Tibial nerve (tissue), 4 donors: ENCODE results near the gene MXRA8. TPM values are rescaled to one million over a fixed set of nuclear protein-coding genes. Genes with fewer than 3 reads are reported as not detected.
A peak's percentile ranks its signal among the peaks of the same experiment; 100 is the strongest.

Source experiments
- DNase-seq, 2 donors: peaks; one replicate each; pipeline ENCODE4 v3.0.0-alpha.2; 2019; ENCODE audit warnings: low spot score in 2 of 2
- H3K27ac ChIP-seq, 4 donors: fragments of 200-600 bp; sonication (generic) in 3 of 4; one replicate each; pipeline ENCODE4 v1.5.1; 2017 to 2019; ENCODE audit warnings: mild to moderate bottlenecking in 1 of 4
- H3K27me3 ChIP-seq, 2 donors: fragments of 200-600 bp; sonication (generic) in 1 of 2; one replicate each; pipeline versions ENCODE4 v1.5.1 to v1.6.0; 2017 to 2019
- H3K36me3 ChIP-seq, 3 donors: fragments of 200-600 bp; sonication (generic); one replicate each; pipeline ENCODE4 v1.5.1; 2018 to 2019
- H3K4me1 ChIP-seq, 4 donors: fragments of 200-600 bp; sonication (generic) in 3 of 4; one replicate each; pipeline ENCODE4 v1.5.1; 2017 to 2019
- H3K4me3 ChIP-seq, 4 donors: fragments of 200-600 bp; sonication (generic) in 3 of 4; one replicate each; pipeline ENCODE4 v1.5.1; 2017 to 2019; ENCODE audit warnings: mild to moderate bottlenecking in 1 of 4, moderate library complexity in 1 of 4
- H3K9me3 ChIP-seq, 4 donors: fragments of 200-600 bp; sonication (generic) in 3 of 4; one replicate each; pipeline ENCODE4 v1.5.1; 2017 to 2019
- EP300 ChIP-seq, 2 donors: sonication (generic); formaldehyde crosslinking; IDR thresholded peaks; one replicate each; pipeline ENCODE4 v1.6.1; 2017; ENCODE audit warnings: antibody characterized with exemption in 2 of 2, mild to moderate bottlenecking in 1 of 2
- POLR2A ChIP-seq, 2 donors: fragments of 450-650 bp; IDR thresholded peaks; one replicate each; pipeline ENCODE4 v1.6.1; 2017; ENCODE audit warnings: antibody characterized with exemption in 2 of 2, mild to moderate bottlenecking in 2 of 2, moderate library complexity in 2 of 2
- WGBS, 2 donors: methylation state at CpG; one replicate each; pipeline ENCODE4 v1.1.5; 2018; 5-methylcytosine and 5-hydroxymethylcytosine counted together
- total RNA-seq, 4 donors: library from RNA; depleted of rRNA; stranded (reverse); fragments of >200 nt; gene quantifications; one replicate each; pipeline ENCODE4 v1.1.0, GENCODE V29; 2016
- TF ChIP-seq, protein P1 (sequence below), 5 experiments: fragments of 200-600 bp in 3 of 5; fragments of 450-650 bp in 2 of 5; sonication (generic) in 3 of 5; IDR thresholded peaks; one replicate each; pipeline ENCODE4 v1.5.1; 2016 to 2019; ENCODE audit warnings: antibody characterized with exemption in 5 of 5, mild to moderate bottlenecking in 3 of 5, moderate library complexity in 2 of 5

Gene MXRA8
- total RNA-seq, 4 donors from 2014 or later = 351 to 659 (median 448) TPM

DNA sequence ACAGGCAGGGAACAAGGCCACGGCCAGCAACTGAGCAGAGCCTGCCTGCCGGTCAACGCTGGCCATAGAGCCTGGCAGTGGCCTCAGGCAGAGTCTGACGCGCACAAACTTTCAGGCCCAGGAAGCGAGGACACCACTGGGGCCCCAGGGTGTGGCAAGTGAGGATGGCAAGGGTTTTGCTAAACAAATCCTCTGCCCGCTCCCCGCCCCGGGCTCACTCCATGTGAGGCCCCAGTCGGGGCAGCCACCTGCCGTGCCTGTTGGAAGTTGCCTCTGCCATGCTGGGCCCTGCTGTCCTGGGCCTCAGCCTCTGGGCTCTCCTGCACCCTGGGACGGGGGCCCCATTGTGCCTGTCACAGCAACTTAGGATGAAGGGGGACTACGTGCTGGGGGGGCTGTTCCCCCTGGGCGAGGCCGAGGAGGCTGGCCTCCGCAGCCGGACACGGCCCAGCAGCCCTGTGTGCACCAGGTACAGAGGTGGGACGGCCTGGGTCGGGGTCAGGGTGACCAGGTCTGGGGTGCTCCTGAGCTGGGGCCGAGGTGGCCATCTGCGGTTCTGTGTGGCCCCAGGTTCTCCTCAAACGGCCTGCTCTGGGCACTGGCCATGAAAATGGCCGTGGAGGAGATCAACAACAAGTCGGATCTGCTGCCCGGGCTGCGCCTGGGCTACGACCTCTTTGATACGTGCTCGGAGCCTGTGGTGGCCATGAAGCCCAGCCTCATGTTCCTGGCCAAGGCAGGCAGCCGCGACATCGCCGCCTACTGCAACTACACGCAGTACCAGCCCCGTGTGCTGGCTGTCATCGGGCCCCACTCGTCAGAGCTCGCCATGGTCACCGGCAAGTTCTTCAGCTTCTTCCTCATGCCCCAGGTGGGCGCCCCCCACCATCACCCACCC lies 27.0 kb downstream of the MXRA8 start, which contains the start of gene TAS1R3:
Gene TAS1R3 (plus strand): TSS at position 213 of the 898 bp plus-strand sequence. CDS start 66 bp downstream, at position 279.
- Histone ChIP-seq H3K9me3 (no peaks in the 10 kb centered on the region), H3K27ac (peak within 1 kb of the TSS in 3 of 4 donors; percentile 46 to 70 (median 66)), H3K27me3 (no peaks in the 10 kb centered on the region), H3K4me3 (no peak within 1 kb of the TSS), H3K36me3 (peaks cover 0 to 56% (median 7%) of the 10 kb centered on the region in 3 donors), H3K4me1 (peaks cover 0 to 53% (median 22%) of the 10 kb centered on the region in 4 donors)
- WGBS, 2 donors = 55% methylated on average over 30 to 31 of the region's 41 CpGs
- no peak for DNase-seq
- TF ChIP-seq, protein P1, sequence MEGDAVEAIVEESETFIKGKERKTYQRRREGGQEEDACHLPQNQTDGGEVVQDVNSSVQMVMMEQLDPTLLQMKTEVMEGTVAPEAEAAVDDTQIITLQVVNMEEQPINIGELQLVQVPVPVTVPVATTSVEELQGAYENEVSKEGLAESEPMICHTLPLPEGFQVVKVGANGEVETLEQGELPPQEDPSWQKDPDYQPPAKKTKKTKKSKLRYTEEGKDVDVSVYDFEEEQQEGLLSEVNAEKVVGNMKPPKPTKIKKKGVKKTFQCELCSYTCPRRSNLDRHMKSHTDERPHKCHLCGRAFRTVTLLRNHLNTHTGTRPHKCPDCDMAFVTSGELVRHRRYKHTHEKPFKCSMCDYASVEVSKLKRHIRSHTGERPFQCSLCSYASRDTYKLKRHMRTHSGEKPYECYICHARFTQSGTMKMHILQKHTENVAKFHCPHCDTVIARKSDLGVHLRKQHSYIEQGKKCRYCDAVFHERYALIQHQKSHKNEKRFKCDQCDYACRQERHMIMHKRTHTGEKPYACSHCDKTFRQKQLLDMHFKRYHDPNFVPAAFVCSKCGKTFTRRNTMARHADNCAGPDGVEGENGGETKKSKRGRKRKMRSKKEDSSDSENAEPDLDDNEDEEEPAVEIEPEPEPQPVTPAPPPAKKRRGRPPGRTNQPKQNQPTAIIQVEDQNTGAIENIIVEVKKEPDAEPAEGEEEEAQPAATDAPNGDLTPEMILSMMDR (IDR thresholded peaks at IDR 0.05) = no peak
- TF ChIP-seq POLR2A (IDR thresholded peaks at IDR 0.05) = no peak
- TF ChIP-seq EP300 (IDR thresholded peaks at IDR 0.05) = no peak

GRCh38 chr1:1330366-1331067 lies 27.8 kb downstream of the MXRA8 start:
- TF ChIP-seq, protein P1 (IDR thresholded peaks at IDR 0.05) = no peak
- TF ChIP-seq EP300 (IDR thresholded peaks at IDR 0.05) = peak in 1 of 2 donors; percentile 36
- Histone ChIP-seq H3K27ac (peak overlapping the region in 3 of 4 donors; percentile 46 to 70 (median 66)), H3K36me3 (peaks cover 0 to 48% (median 7%) of the 10 kb centered on the region in 3 donors), H3K9me3 (no peaks in the 10 kb centered on the region), H3K4me1 (peaks cover 0 to 61% (median 29%) of the 10 kb centered on the region in 4 donors), H3K4me3 (no peak overlapping the region), H3K27me3 (no peaks in the 10 kb centered on the region)
- WGBS, 2 donors = 43 to 44% methylated on average over 9 to 10 of the region's 15 CpGs
- DNase-seq = no peak

DNA sequence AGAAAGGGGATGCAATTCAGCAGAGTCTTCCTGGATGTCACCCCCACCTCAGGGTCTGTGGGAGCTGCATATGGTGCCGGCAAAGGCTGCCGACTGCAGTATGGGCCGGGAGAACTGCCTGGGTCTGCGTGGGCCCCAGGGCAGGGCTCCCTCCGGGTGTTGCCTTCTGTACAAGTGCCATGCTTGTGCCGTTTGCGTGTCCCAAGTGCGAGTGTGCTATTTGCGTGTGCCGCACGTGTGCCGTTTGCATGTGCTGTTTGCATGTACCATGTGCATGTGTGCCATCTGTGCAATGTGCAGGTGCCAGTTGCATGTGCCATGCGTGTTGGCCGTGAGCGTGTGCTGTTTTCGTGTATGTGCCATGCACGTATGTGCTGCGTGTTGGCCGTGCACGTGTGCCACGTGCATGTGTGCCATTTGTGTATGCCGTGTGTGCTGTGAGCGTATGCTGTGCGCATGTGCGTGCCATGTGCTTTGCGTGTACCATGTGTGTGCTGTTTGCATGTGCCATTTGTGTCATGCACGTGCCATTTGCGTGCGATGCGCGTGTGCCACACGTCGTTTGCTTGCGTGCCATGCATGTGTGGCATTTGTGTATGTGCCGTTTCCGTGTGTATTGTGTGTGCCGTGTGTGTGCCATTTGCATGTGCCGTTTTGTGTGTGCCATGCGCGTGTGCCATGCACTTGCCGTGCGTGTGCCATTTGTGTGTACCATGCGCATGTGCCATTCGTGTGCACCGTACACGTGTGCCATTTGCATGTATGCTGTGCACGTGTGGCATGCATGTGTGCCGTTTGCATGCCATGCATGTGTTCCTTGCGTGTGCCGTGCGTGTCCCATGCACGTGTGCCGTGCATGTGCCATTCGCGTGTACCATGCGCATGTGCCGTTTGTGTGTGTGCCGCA lies 28.8 kb downstream of the MXRA8 start:
- Histone ChIP-seq H3K4me1 (peaks cover 0 to 68% (median 33%) of the 10 kb centered on the region in 4 donors), H3K27me3 (no peaks in the 10 kb centered on the region), H3K9me3 (no peaks in the 10 kb centered on the region), H3K27ac (no peak overlapping the region), H3K36me3 (peaks cover 0 to 44% (median 7%) of the 10 kb centered on the region in 3 donors), H3K4me3 (no peak overlapping the region)
- WGBS, 2 donors = 91 to 92% methylated on average over 52 to 58 of the region's 58 CpGs
- TF ChIP-seq POLR2A (IDR thresholded peaks at IDR 0.05) (no peak), EP300 (IDR thresholded peaks at IDR 0.05) (no peak)
- TF ChIP-seq, protein P1 (IDR thresholded peaks at IDR 0.05) = no peak
- no peak for DNase-seq

DNA sequence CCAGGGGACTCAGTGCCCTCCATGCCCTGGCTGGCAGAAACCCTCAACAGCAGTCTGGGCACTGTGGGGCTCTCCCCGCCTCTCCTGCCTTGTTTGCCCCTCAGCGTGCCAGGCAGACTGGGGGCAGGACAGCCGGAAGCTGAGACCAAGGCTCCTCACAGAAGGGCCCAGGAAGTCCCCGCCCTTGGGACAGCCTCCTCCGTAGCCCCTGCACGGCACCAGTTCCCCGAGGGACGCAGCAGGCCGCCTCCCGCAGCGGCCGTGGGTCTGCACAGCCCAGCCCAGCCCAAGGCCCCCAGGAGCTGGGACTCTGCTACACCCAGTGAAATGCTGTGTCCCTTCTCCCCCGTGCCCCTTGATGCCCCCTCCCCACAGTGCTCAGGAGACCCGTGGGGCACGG lies 30.1 kb downstream of the MXRA8 start:
- TF ChIP-seq POLR2A (IDR thresholded peaks at IDR 0.05) (no peak), EP300 (IDR thresholded peaks at IDR 0.05) (no peak)
- TF ChIP-seq, protein P1 (IDR thresholded peaks at IDR 0.05) = no peak
- Histone ChIP-seq H3K36me3 (peaks cover 0 to 35% (median 7%) of the 10 kb centered on the region in 3 donors), H3K27me3 (no peaks in the 10 kb centered on the region), H3K4me3 (no peak overlapping the region), H3K27ac (no peak overlapping the region), H3K4me1 (peaks cover 0 to 66% (median 35%) of the 10 kb centered on the region in 4 donors), H3K9me3 (no peaks in the 10 kb centered on the region)
- no peak for DNase-seq
- WGBS, 2 donors = 73 to 75% methylated on average over 10 to 12 of the region's 15 CpGs
